GM23248 (cell line): ENCODE data around the gene YIPF4. TPM values are rescaled to one million over a fixed set of nuclear protein-coding genes. Genes with fewer than 3 reads are reported as not detected.
"Not testable (repeated sequence)": the region's sequence is repeated elsewhere in the genome, so short reads cannot be mapped to it uniquely, and the experiment has no call there.

Experiments used
- DNase-seq: peaks from one replicate; pipeline ENCODE4 v3.0.0-alpha.2; 2015
- H2AFZ ChIP-seq: fragments of 200-600 bp; sonication (generic); 2 replicates; pipeline ENCODE4 v1.6.1; 2016; ENCODE audit warnings: antibody characterized with exemption
- H3F3A ChIP-seq: fragments of 200-600 bp; sonication (generic); 2 replicates; pipeline ENCODE4 v1.6.1; 2016; ENCODE audit warnings: mild to moderate bottlenecking, antibody characterized with exemption, mixed run types; ENCODE audit not compliant: insufficient read depth
- H3K27ac ChIP-seq: fragments of 200-600 bp; sonication (generic); 2 replicates; pipeline ENCODE4 v1.5.1; 2016; ENCODE audit warnings: mild to moderate bottlenecking
- H3K27me3 ChIP-seq: fragments of 200-600 bp; sonication (generic); replicated peaks from 2 replicates; pipeline ENCODE4 v1.6.1; 2016; ENCODE audit warnings: mild to moderate bottlenecking; ENCODE audit not compliant: insufficient read depth
- H3K36me3 ChIP-seq: fragments of 200-600 bp; sonication (generic); 2 replicates; pipeline ENCODE4 v1.6.1; 2016; ENCODE audit warnings: low read depth, mild to moderate bottlenecking
- H3K4me1 ChIP-seq: fragments of 200-600 bp; sonication (generic); 2 replicates; pipeline ENCODE4 v1.6.1; 2016; ENCODE audit warnings: mild to moderate bottlenecking; ENCODE audit not compliant: insufficient read depth
- H3K4me2 ChIP-seq: fragments of 200-600 bp; sonication (generic); one replicate; pipeline ENCODE4 v1.6.1; 2016; ENCODE audit warnings: mild to moderate bottlenecking; ENCODE audit not compliant: unreplicated experiment
- H3K4me3 ChIP-seq: fragments of 200-600 bp; sonication (generic); 2 replicates; pipeline ENCODE4 v1.5.1; 2016; ENCODE audit warnings: mild to moderate bottlenecking
- H3K79me2 ChIP-seq: fragments of 200-600 bp; sonication (generic); 2 replicates; pipeline ENCODE4 v1.6.1; 2016; ENCODE audit warnings: mild to moderate bottlenecking; ENCODE audit not compliant: insufficient read depth
- H3K9ac ChIP-seq: fragments of 200-600 bp; sonication (generic); 2 replicates; pipeline ENCODE4 v1.6.1; 2016; ENCODE audit warnings: mild to moderate bottlenecking
- H3K9me2 ChIP-seq: fragments of 200-600 bp; sonication (generic); 2 replicates; pipeline ENCODE4 v1.6.1; 2016; ENCODE audit warnings: mixed run types, mild to moderate bottlenecking, moderate library complexity; ENCODE audit not compliant: insufficient read depth
- H3K9me3 ChIP-seq: fragments of 200-600 bp; sonication (generic); one replicate; pipeline ENCODE4 v1.6.1; 2017; ENCODE audit warnings: low read depth
- H4K20me1 ChIP-seq: fragments of 200-600 bp; sonication (generic); 2 replicates; pipeline ENCODE4 v1.6.0; 2016; ENCODE audit not compliant: insufficient read depth
- EZH2 ChIP-seq: fragments of 200-600 bp; sonication (generic); IDR thresholded peaks from 2 replicates; pipeline ENCODE4 v1.6.1; 2018; ENCODE audit warnings: antibody characterized with exemption, mild to moderate bottlenecking; ENCODE audit not compliant: insufficient read depth, poor library complexity, severe bottlenecking
- EZH2phosphoT487 ChIP-seq: fragments of 200-600 bp; sonication (generic); IDR thresholded peaks from 2 replicates; pipeline ENCODE4 v1.6.1; 2018; ENCODE audit warnings: antibody characterized with exemption, moderate library complexity, mild to moderate bottlenecking, low read depth; ENCODE audit not compliant: insufficient read depth
- WGBS, 2 experiments: methylation state at CpG; one replicate each; pipeline ENCODE4 v1.1.6; 2015 to 2017; ENCODE audit warnings: low lambda C conversion rate in 2 of 2, low coverage in 1 of 2; ENCODE audit errors: missing lambda C conversion rate in 2 of 2; 5-methylcytosine and 5-hydroxymethylcytosine counted together
- in situ Hi-C: fragments of 300-500 bp; cut with MboI; formaldehyde crosslinking; loops from 2 replicates; pipeline ENCODE4 v1.15.0; 2020
- polyA plus RNA-seq: library from polyadenylated mRNA; unstranded; fragments of >200 nt; fragmentation: Nextera tagmentation; extraction: Ambion mirVana; gene quantifications from 2 replicates; pipeline ENCODE4 v1.2.1, GENCODE V29; 2016
- total RNA-seq: library from RNA; depleted of rRNA; stranded (reverse); fragments of >200 nt; shearing (Covaris generic); gene quantifications from 2 replicates; pipeline ENCODE4 v1.2.3, GENCODE V29; 2014; rRNA removed

The YIPF4 gene
- total and polyA plus RNA-seq, 2 experiments from 2014 or later, result 55.6 to 94.7 TPM

DNA sequence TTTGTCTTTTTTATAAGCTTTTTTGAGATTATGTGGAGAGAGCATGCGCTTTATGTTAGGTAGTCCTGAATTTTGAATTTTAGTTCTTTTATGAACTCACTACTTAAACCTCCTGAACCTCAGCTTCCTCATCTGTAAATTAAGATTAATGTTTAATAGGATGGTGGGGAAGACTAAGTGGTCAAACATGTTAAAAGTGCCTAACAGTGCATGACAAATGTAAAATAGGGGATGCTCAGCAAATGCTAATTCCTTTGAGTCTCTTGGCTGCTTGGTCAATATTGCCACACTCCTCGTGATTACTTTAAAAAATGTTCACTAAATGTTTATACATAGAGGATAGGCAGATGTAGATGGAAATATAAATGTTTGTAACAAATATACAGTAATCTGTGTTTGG is 85.9 kb downstream of the YIPF4 start:
- 79 to 88% methylated on average over 2 of the region's 2 CpGs for WGBS, 2 experiments
- in situ Hi-C loops, result no loop called here

DNA sequence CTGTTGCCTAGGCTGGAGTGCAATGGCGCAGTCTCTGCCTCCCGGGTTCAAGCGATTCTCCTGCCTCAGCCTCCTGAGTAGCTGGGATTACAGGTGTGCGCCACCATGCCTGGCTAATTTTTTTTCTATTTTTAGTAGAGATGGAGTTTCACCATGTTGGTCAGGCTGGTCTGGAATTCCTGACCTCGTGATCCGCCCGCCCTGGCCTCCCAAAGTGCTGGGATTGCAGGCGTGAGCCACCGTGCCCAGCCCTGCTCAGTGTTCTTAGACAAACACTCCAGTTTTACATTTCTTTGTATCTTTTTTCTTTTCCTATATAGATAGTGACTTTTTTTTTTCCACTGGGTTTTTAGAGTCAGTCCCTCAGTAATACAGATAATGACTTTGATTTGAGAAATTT is 86.6 kb downstream of the YIPF4 start:
- in situ Hi-C loops, H2AFZ ChIP-seq, DNase-seq, H3K9ac ChIP-seq, H3K4me2 ChIP-seq, H3K9me3 ChIP-seq, H3K4me3 ChIP-seq, H3K9me2 ChIP-seq, H3K36me3 ChIP-seq, H3K27me3 ChIP-seq: not testable (repeated sequence)
- H4K20me1 ChIP-seq, result peaks cover 23% of the 10 kb centered on the region; the same call in 1 of the 2 replicates
- H3K27ac ChIP-seq, result peak overlapping the region; percentile 2; the same call in 1 of the 2 replicates
- H3F3A ChIP-seq, result peaks cover 22% of the 10 kb centered on the region
- peaks cover 100% of the 10 kb centered on the region for H3K79me2 ChIP-seq
- peaks cover 36% of the 10 kb centered on the region for H3K4me1 ChIP-seq
- WGBS, 2 experiments, result 91 to 92% methylated on average over 9 of the region's 9 CpGs

More for the DNA sequence above, 85.9 kb downstream of the YIPF4 start:
- no peaks in the 10 kb centered on the region for H3K9me3 ChIP-seq
- no peak for DNase-seq
- H3K4me3 ChIP-seq, result no peak overlapping the region
- no peak for TF ChIP-seq EZH2phosphoT487
- no peak for TF ChIP-seq EZH2
- H3K36me3 ChIP-seq, result no peaks in the 10 kb centered on the region
- peaks cover 100% of the 10 kb centered on the region for H3K79me2 ChIP-seq
- H4K20me1 ChIP-seq, result peaks cover 30% of the 10 kb centered on the region; the same call in 1 of the 2 replicates
- H3K9me2 ChIP-seq, result no peaks in the 10 kb centered on the region
- H2AFZ ChIP-seq, result no peak overlapping the region
- no peaks in the 10 kb centered on the region for H3K27me3 ChIP-seq
- H3K4me1 ChIP-seq, result peaks cover 43% of the 10 kb centered on the region
- H3K27ac ChIP-seq, result no peak overlapping the region
- peaks cover 23% of the 10 kb centered on the region for H3F3A ChIP-seq
- no peak overlapping the region for H3K4me2 ChIP-seq
- H3K9ac ChIP-seq, result no peak overlapping the region

DNA sequence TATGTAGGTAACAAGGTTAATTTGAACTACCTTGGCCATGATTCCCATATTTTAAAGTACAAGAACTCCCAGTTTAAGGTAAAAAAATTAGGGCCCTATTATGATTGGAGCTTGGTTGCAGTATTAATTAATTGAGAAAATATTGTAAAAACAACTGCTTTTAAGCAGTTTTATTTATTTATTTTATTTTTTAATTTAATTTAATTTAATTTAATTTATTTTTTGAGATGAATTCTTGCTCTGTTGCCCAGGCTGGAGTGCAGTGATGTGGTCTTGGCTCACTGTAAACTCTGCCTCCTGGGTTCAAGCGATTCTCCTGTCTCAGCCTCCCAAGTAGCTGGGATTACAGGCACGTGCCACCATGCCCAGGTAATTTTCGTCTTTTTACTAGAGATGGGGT is 88.0 kb downstream of the YIPF4 start:
- H3K9ac ChIP-seq, H3K36me3 ChIP-seq, H3K9me3 ChIP-seq, H3K4me2 ChIP-seq, in situ Hi-C loops, DNase-seq, H3K4me3 ChIP-seq, H3K27ac ChIP-seq, H3K9me2 ChIP-seq, H2AFZ ChIP-seq, H3K27me3 ChIP-seq: not testable (repeated sequence)
- Histone ChIP-seq H3F3A (peaks cover 21% of the 10 kb centered on the region), H3K79me2 (peaks cover 100% of the 10 kb centered on the region), H4K20me1 (peaks cover 32% of the 10 kb centered on the region; the same call in 1 of the 2 replicates), H3K4me1 (peaks cover 22% of the 10 kb centered on the region)
- WGBS, 2 experiments, result 98 to 100% methylated on average over 3 of the region's 3 CpGs

Other genes with a start within 250 kb of the YIPF4 start
- 57.8 and 65.6 TPM in 2 replicates for gene DPY30, start 238.1 kb upstream of the YIPF4 start, total RNA-seq
- 147 and 159 TPM in 2 replicates for gene DPY30, start 238.1 kb upstream of the YIPF4 start, polyA plus RNA-seq
- 17.1 and 30.0 TPM in 2 replicates for gene SPAST, start 214.3 kb upstream of the YIPF4 start, total RNA-seq
- 5.5 and 6.6 TPM in 2 replicates for gene SPAST, start 214.3 kb upstream of the YIPF4 start, polyA plus RNA-seq
- 32.8 and 33.0 TPM in 2 replicates for gene SLC30A6, start 112.0 kb upstream of the YIPF4 start, total RNA-seq
- 16.2 and 18.6 TPM in 2 replicates for gene SLC30A6, start 112.0 kb upstream of the YIPF4 start, polyA plus RNA-seq
- gene NLRC4, start 13.0 kb upstream of the YIPF4 start, total RNA-seq, result not detected in 2 replicates
- gene NLRC4, start 13.0 kb upstream of the YIPF4 start, polyA plus RNA-seq, result 0.09 and 0.18 TPM in 2 replicates
- 83.0 and 122 TPM in 2 replicates for gene BIRC6, start 79.1 kb downstream of the YIPF4 start, total RNA-seq
- 11.5 and 16.0 TPM in 2 replicates for gene BIRC6, start 79.1 kb downstream of the YIPF4 start, polyA plus RNA-seq